Transverse colon (tissue), 4 donors: ENCODE results near the gene VPS13D. TPM values are rescaled to one million over a fixed set of nuclear protein-coding genes. Genes with fewer than 3 reads are reported as not detected.

Source experiments
- DNase-seq: peaks from one replicate; pipeline ENCODE4 v3.0.0-alpha.2; 2019
- H3K27ac ChIP-seq, 4 donors: fragments of 200-600 bp; sonication (generic); 2 replicates each; pipeline ENCODE4 v1.5.1; 2016 to 2018; ENCODE audit warnings: inconsistent platforms in 4 of 4
- H3K27me3 ChIP-seq: fragments of 200-600 bp; sonication (generic); 2 replicates; pipeline ENCODE4 v1.5.1; 2017; ENCODE audit warnings: inconsistent platforms
- H3K36me3 ChIP-seq, 4 donors: fragments of 200-600 bp; sonication (generic); 2 replicates each; pipeline ENCODE4 v1.5.1; 2017 to 2019; ENCODE audit warnings: inconsistent platforms in 4 of 4
- H3K4me1 ChIP-seq, 4 donors: fragments of 200-600 bp; sonication (generic); 2 replicates each; pipeline ENCODE4 v1.5.1; 2017 to 2020; ENCODE audit warnings: inconsistent platforms in 4 of 4
- H3K4me3 ChIP-seq, 4 donors: fragments of 200-600 bp; sonication (generic); 1 replicate in 1 of 4; 2 replicates in 3 of 4; pipeline versions ENCODE4 v1.5.1 to v1.6.1; 2017 to 2019; ENCODE audit warnings: inconsistent platforms in 4 of 4
- H3K9me3 ChIP-seq, 2 donors: fragments of 200-600 bp; sonication (generic); 2 replicates each; pipeline ENCODE4 v1.5.1; 2017 to 2019; ENCODE audit warnings: inconsistent platforms in 2 of 2
- EP300 ChIP-seq: sonication (generic); formaldehyde crosslinking; IDR thresholded peaks from one replicate; pipeline ENCODE4 v1.6.1; 2017; ENCODE audit warnings: antibody characterized with exemption, low read depth
- POLR2A ChIP-seq: fragments of 450-650 bp; IDR thresholded peaks from one replicate; pipeline ENCODE4 v1.6.1; 2016; ENCODE audit warnings: antibody characterized with exemption, mild to moderate bottlenecking, moderate library complexity
- POLR2AphosphoS5 ChIP-seq, 3 donors: sonication (generic); formaldehyde crosslinking; IDR thresholded peaks; one replicate each; pipeline ENCODE4 v1.6.1; 2016; ENCODE audit warnings: antibody characterized with exemption in 3 of 3
- WGBS, 2 donors: methylation state at CpG; one replicate each; pipeline ENCODE4 v1.1.5; 2018; ENCODE audit warnings: low coverage in 1 of 2; 5-methylcytosine and 5-hydroxymethylcytosine counted together
- in situ Hi-C, 4 donors: fragments of 200-750 bp; cut with MboI; loops; one replicate each; pipeline versions ENCODE4 v1.15.0 to v1.15.1; 2017; ENCODE audit warnings: low sequenced_read_pairs in 3 of 4, low pct_ligation_motif_present in 1 of 4, low pct_unique_long_range_greater_than_20kb in 1 of 4
- intact Hi-C: fragments of 100-400 bp; cut with DNase I; formaldehyde crosslinking; loops from one replicate; pipeline ENCODE4 v1.15.1; 2023; ENCODE audit warnings: low total_unique reads
- total RNA-seq, 4 donors: library from RNA; depleted of rRNA; stranded (reverse); fragments of >200 nt; gene quantifications; one replicate each; pipeline ENCODE4 v1.1.0, GENCODE V29; 2016
- TF ChIP-seq, protein P1 (sequence below), 5 experiments: fragments of 200-600 bp in 3 of 5; fragments of 450-650 bp in 2 of 5; sonication (generic) in 3 of 5; IDR thresholded peaks; 1 replicate in 2 of 5; 2 replicates in 3 of 5; pipeline ENCODE4 v1.5.1; 2016 to 2017; ENCODE audit warnings: antibody characterized with exemption in 5 of 5, inconsistent platforms in 3 of 5, mild to moderate bottlenecking in 2 of 5, moderate library complexity in 1 of 5

VPS13D gene
- total RNA-seq, 4 donors from 2014 or later: 101 to 136 (median 116) TPM

DNA sequence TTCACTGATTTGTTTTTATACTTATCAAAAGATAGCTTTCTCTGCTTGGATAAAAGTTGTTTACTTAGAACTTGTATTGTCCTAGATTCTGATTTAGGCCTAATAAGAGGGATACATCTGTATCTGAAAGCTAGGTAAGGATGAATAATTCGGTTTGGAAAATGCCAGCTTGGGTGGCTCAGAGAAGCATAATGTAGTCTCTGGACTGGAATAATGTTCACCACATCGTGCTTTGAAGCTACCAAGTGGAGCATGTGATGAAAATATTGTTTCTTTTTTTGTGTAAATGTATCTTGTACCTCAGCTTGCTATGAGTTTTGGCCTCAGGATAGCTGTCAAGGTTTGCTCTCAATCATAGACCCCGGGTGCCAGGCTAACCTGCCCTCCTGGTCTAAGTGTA is 49.2 kb downstream of the VPS13D start:
- TF ChIP-seq EP300: no peak
- TF ChIP-seq POLR2AphosphoS5 (IDR thresholded peaks at IDR 0.05): no peak
- TF ChIP-seq, protein P1, sequence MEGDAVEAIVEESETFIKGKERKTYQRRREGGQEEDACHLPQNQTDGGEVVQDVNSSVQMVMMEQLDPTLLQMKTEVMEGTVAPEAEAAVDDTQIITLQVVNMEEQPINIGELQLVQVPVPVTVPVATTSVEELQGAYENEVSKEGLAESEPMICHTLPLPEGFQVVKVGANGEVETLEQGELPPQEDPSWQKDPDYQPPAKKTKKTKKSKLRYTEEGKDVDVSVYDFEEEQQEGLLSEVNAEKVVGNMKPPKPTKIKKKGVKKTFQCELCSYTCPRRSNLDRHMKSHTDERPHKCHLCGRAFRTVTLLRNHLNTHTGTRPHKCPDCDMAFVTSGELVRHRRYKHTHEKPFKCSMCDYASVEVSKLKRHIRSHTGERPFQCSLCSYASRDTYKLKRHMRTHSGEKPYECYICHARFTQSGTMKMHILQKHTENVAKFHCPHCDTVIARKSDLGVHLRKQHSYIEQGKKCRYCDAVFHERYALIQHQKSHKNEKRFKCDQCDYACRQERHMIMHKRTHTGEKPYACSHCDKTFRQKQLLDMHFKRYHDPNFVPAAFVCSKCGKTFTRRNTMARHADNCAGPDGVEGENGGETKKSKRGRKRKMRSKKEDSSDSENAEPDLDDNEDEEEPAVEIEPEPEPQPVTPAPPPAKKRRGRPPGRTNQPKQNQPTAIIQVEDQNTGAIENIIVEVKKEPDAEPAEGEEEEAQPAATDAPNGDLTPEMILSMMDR (IDR thresholded peaks at IDR 0.05): no peak
- no peak for TF ChIP-seq POLR2A
- no peak for DNase-seq
- Histone ChIP-seq H3K4me3 (no peak overlapping the region), H3K36me3 (peaks cover 0 to 60% (median 23%) of the 10 kb centered on the region in 4 donors), H3K4me1 (no peaks in the 10 kb centered on the region), H3K9me3 (no peaks in the 10 kb centered on the region), H3K27me3 (no peaks in the 10 kb centered on the region), H3K27ac (no peak overlapping the region)
- intact Hi-C loops (no loop called here), in situ Hi-C loops (no loop called here)
- 89 to 95% methylated on average over 3 of the region's 3 CpGs for WGBS, 2 donors

DNA sequence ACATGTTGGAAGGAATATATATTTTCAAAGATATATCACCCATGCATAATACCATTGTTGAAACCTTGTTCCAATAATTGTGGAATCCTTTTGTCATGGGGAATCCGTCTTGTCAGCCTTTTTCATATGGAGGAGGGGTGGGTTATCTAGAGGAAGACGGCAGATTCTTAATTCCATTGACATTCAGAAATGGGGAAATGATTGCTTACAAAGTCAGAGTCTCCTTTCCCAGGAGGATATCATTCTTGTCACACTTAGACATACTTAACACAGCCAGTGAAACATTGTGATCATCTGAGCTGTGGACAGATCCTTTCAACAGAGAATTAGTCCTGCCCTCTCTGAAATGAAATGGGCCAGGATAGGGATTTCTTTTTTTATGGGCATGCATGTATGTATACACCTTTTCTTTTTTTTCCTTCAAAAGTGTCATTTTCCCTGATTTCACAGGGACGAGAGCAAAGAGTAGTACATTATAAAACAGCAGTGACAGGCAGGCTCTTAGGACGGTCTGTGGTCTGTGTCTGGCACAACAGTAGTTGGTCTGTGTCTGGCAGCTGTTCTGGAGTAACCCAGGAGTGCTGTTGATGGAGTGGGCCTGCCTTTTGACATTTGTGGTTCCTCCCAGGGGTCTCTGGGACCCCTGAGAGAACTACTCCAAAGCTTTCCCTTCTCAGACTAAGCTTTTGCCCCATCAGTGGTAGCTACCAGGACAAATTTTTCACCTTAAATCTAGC is 50.1 kb downstream of the VPS13D start:
- DNase-seq: no peak
- Histone ChIP-seq H3K4me1 (no peaks in the 10 kb centered on the region), H3K27me3 (no peaks in the 10 kb centered on the region), H3K9me3 (no peaks in the 10 kb centered on the region), H3K36me3 (peaks cover 0 to 60% (median 21%) of the 10 kb centered on the region in 4 donors), H3K4me3 (no peak overlapping the region), H3K27ac (no peak overlapping the region)
- in situ Hi-C loops: no loop called here
- intact Hi-C loops: no loop called here
- TF ChIP-seq, protein P1 (IDR thresholded peaks at IDR 0.05): no peak
- TF ChIP-seq POLR2A (no peak), POLR2AphosphoS5 (IDR thresholded peaks at IDR 0.05) (no peak), EP300 (no peak)
- 90 to 94% methylated on average over 2 to 4 of the region's 4 CpGs for WGBS, 2 donors

DNA sequence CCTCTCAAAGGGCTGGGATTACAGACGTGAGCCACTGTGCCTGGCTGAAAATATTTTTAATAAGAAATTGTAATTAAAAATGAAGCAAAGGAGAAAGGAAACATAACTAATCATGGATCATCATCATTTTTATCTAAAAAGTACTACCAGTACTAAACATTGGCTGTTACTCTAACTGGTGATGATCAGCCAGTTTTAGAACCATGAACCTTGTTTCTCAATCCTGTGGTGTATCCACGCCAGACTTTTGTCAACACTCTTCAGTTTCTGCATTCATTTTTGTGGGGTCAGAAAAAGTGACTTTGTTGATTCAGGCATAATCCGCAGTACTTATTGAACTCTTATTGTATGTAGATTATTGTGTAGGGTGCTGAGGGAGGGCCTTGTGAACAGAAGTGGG is 52.3 kb downstream of the VPS13D start:
- no peak overlapping the region for H3K27ac ChIP-seq
- no peaks in the 10 kb centered on the region for H3K9me3 ChIP-seq
- no peaks in the 10 kb centered on the region for H3K4me1 ChIP-seq
- no peak overlapping the region for H3K4me3 ChIP-seq
- intact Hi-C loops (no loop called here), in situ Hi-C loops (no loop called here)
- TF ChIP-seq POLR2AphosphoS5 (IDR thresholded peaks at IDR 0.05) (no peak), POLR2A (no peak), EP300 (no peak)
- TF ChIP-seq, protein P1 (IDR thresholded peaks at IDR 0.05): no peak
- 92 to 100% methylated on average over 3 of the region's 3 CpGs for WGBS, 2 donors
- H3K36me3 ChIP-seq: peaks cover 0 to 41% (median 12%) of the 10 kb centered on the region in 4 donors
- no peak for DNase-seq
- no peaks in the 10 kb centered on the region for H3K27me3 ChIP-seq

DNA sequence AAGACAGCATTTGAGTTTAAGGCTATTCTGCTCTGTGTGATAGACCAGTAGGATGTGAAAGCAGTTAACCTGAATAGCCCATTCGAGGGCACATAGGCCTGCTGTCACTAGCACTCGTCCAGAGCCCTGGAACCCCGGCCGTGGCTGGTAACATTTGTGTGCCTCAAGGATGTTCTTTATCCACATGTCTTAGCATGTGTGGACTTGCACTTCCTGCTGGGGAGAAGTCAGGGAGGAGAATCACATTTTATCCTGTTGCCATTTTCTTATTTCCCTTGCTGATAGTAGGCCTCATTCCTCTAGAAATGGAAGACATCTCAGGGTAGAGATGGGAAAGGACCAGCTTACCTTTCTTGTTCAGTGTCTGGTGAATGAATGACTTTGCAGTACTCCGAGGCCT is 54.7 kb downstream of the VPS13D start:
- Histone ChIP-seq H3K9me3 (no peaks in the 10 kb centered on the region), H3K36me3 (peaks cover 0 to 30% (median 11%) of the 10 kb centered on the region in 4 donors), H3K4me1 (no peaks in the 10 kb centered on the region), H3K4me3 (no peak overlapping the region), H3K27ac (no peak overlapping the region), H3K27me3 (no peaks in the 10 kb centered on the region)
- TF ChIP-seq EP300 (no peak), POLR2AphosphoS5 (IDR thresholded peaks at IDR 0.05) (no peak), POLR2A (no peak)
- TF ChIP-seq, protein P1 (IDR thresholded peaks at IDR 0.05): no peak
- WGBS, 2 donors: 83 to 93% methylated on average over 2 to 5 of the region's 5 CpGs
- in situ Hi-C loops (no loop called here), intact Hi-C loops (no loop called here)
- DNase-seq: no peak
